A549 (cell line): ENCODE results near the gene TMEM19.
"Not testable (repeated sequence)": the region's sequence is repeated elsewhere in the genome, so short reads cannot be mapped to it uniquely, and the experiment has no call there.

Experiments used
- MAZ ChIP-seq: fragments of 150-350 bp; IDR thresholded peaks from 2 replicates; pipeline ENCODE4 v1.6.1; 2014; ENCODE audit warnings: antibody characterized with exemption, low read depth, low read length, borderline replicate concordance
- RFX5 ChIP-seq: fragments of 450-650 bp; IDR thresholded peaks from 2 replicates; pipeline ENCODE4 v1.7.1; 2014; ENCODE audit warnings: antibody characterized with exemption, mild to moderate bottlenecking, moderate library complexity
- TF ChIP-seq, protein P1 (sequence below): fragments of >200 bp; sonication (Bioruptor Twin); formaldehyde crosslinking; IDR thresholded peaks from 3 replicates; pipeline ENCODE4 v1.5.1; 2016

DNA sequence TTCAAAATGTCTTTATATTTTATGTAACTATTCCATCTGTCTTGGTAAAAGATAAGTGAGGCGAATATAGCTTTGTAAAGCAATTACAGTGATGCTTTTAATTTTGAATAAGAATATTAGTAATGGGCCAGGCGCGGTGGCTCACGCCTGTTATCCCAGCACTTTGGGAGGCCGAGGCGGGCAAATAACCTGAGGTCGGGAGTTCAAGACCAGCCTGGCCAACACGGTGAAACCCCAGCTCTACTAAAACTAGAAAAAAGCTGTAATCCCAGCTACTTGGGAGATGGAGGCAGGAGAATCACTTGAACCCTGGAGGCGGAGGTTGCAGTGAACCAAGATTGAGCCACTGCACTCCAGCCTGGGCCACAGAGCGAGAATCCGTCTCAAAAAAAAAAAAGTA, 1.3 kb downstream of the TMEM19 start:
- not testable (repeated sequence) for TF ChIP-seq RFX5, MAZ
- TF ChIP-seq, protein P1, sequence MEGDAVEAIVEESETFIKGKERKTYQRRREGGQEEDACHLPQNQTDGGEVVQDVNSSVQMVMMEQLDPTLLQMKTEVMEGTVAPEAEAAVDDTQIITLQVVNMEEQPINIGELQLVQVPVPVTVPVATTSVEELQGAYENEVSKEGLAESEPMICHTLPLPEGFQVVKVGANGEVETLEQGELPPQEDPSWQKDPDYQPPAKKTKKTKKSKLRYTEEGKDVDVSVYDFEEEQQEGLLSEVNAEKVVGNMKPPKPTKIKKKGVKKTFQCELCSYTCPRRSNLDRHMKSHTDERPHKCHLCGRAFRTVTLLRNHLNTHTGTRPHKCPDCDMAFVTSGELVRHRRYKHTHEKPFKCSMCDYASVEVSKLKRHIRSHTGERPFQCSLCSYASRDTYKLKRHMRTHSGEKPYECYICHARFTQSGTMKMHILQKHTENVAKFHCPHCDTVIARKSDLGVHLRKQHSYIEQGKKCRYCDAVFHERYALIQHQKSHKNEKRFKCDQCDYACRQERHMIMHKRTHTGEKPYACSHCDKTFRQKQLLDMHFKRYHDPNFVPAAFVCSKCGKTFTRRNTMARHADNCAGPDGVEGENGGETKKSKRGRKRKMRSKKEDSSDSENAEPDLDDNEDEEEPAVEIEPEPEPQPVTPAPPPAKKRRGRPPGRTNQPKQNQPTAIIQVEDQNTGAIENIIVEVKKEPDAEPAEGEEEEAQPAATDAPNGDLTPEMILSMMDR = not testable (repeated sequence)
